Fibroblast of lung (primary cell): ENCODE measurements around the gene RHOB.

Experiments used
- CTCF ChIP-seq, 2 donors: IDR thresholded peaks in 1 of 2; conservative IDR thresholded peaks in 1 of 2; 1 replicate in 1 of 2; 2 replicates in 1 of 2; pipeline ENCODE4 v1.5.1; 2011 to 2012; ENCODE audit warnings: low read length in 2 of 2, control low read depth in 1 of 2, inconsistent platforms in 1 of 2, low read depth in 1 of 2, mild to moderate bottlenecking in 1 of 2
- EZH2 ChIP-seq: IDR thresholded peaks from 2 replicates; pipeline ENCODE4 v1.5.1; 2012; ENCODE audit warnings: low read length, control low read depth, mild to moderate bottlenecking; ENCODE audit errors: missing control alignments

- TF ChIP-seq EZH2 (no peak), CTCF (conservative IDR thresholded peaks at IDR 0.05 in 1 of 2, IDR thresholded peaks at IDR 0.05 in 1 of 2; ENCODE audit: low read depth in 1 of 2, low read length in 2 of 2) (no peak)
Observed at GRCh38 chr2:20455076-20455587, 8.3 kb downstream of the RHOB start.
